NCI-H2196 (cell line): ENCODE measurements around the gene ARPC1B.

Source experiments
- DNase-seq: peaks from one replicate; lab custom pipeline; 2025; ENCODE audit not compliant: unreplicated experiment; lab: John Stamatoyannopoulos, UW

The ARPC1B gene

GRCh38 chr7:99440195-99440594, 65.7 kb downstream of the ARPC1B start:
- DNase-seq = no peak
